MM.1S (cell line): ENCODE results near the gene EPB41L2.

ENCODE experiments used
- CTCF ChIP-seq: fragments of 300-600 bp; sonication (generic); IDR thresholded peaks from 2 replicates; pipeline ENCODE4 v1.5.1; 2016; ENCODE audit warnings: antibody characterized with exemption, low read length, mixed read lengths
- EZH2 ChIP-seq: fragments of 300-600 bp; sonication (generic); optimal IDR thresholded peaks from 2 replicates; pipeline ENCODE3; 2017; ENCODE audit warnings: low read depth, mild to moderate bottlenecking, antibody characterized with exemption, low read length, mixed read lengths

DNA sequence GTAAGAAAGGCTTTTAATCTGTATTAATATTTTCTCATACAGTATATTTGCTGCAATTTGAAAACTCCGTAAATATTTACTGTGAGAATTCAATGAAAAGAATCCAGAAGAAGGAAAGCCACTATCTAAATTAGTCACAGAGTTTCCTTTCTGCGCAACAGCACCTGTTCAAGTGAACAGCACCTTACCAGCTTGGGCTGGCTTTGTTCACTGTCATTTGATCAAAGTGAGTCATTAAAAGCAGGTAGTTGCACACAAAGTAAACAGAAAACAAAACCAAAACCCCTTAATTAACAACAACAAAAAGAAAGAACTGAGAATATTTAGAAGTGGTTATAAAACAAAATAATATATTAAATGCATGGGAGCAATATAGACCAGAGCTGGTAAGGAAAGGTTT, 223.0 kb downstream of the EPB41L2 start:
- TF ChIP-seq CTCF (no peak), EZH2 (no peak)
